Activated effector memory CD4-positive, alpha-beta T cell treated with Interleukin-2 at 50 U/mL for 16 hours (primary cell): ENCODE results near the gene USP5.
"Not testable (repeated sequence)": the region's sequence is repeated elsewhere in the genome, so short reads cannot be mapped to it uniquely, and the experiment has no call there.

Source experiments
- DNase-seq: peaks from one replicate; pipeline ENCODE4 v3.0.0-alpha.2; 2020

The USP5 gene

GRCh38 chr12:6842075-6842474 lies 9.9 kb upstream of the USP5 start:
- DNase-seq: no peak

GRCh38 chr12:6843118-6843902 lies 8.6 kb upstream of the USP5 start:
- DNase-seq: no peak

GRCh38 chr12:6845395-6845794 lies 6.6 kb upstream of the USP5 start:
- no peak for DNase-seq

DNA sequence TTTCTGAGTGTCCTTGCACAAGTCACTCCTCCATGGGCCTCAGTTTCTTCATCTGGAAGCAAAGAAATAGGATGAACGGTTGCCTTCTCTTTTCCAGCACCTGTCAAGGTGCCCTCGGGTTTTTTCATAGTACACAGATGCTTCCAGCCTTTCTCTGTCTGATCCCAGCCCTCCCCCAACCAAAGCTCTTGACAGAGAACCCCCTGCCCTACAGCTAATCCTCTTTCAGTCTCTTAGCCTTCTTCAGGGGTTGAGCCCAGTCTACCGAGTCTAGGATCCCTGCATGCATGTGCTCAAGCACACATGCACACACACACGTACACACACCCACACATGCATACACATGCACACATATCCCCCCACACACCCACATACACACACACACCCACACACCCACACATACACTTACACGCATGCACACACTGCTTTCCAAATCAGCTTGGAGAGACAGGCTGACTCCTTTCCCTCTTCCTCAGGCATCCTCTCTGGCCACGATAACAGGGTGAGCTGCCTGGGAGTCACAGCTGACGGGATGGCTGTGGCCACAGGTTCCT lies 5.6 kb upstream of the USP5 start:
- no peak for DNase-seq

DNA sequence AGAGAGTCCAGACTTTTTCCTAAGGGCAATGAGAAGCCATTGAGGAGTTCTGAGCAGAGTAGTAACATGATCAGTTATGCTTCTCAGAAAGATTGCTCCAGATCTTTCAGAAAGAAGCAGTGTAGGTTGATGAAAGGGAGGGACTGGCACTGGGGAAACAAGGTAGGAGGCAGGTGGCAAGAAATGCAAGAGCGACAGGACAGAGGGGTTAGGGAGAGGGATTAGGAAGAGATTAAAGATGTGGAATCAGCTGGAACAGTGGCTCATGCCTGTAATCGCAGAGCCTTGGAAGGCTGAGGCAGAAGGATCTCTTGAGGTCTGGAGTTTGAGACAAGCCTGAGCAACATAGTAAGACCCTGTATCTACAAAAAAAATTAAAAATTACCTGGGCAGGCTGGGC lies 4.3 kb upstream of the USP5 start:
- no peak for DNase-seq

- no peak for DNase-seq
Measured at GRCh38 chr12:6849427-6849826, 2.5 kb upstream of the USP5 start.

GRCh38 chr12:6849976-6850560 lies 1.9 kb upstream of the USP5 start:
- DNase-seq: no peak

DNA sequence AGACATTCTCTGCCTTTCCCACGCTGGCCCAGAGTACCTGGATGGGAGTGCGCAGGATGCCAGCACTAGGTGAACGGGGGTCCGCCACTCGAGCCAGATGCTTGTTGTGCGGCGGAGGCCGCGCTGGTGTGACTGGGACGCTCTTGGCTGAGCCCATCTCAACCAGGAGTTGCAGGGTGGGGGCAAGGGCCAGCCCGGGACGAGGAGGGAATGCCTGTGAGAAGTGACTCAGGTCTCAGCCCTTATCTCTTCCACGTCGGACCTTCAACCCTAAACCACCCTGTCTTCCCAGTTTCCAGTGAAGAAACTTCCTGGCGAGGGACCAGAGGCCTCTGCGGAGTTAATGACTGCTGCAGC lies 1.2 kb upstream of the USP5 start:
- DNase-seq: no peak

- DNase-seq: peak; percentile 83
Measured at GRCh38 chr12:6851153-6851920, 613 bp upstream of the USP5 start, which contains the start of gene CDCA3. CDCA3 (minus strand) TSS chr12:6851286; CDS start chr12:6850952, 334 bp downstream.

- peak; percentile 53 for DNase-seq
Measured at GRCh38 chr12:6852651-6853354, 853 bp downstream of the USP5 start.

GRCh38 chr12:6853626-6854025 lies 1.7 kb downstream of the USP5 start:
- no peak for DNase-seq

DNA sequence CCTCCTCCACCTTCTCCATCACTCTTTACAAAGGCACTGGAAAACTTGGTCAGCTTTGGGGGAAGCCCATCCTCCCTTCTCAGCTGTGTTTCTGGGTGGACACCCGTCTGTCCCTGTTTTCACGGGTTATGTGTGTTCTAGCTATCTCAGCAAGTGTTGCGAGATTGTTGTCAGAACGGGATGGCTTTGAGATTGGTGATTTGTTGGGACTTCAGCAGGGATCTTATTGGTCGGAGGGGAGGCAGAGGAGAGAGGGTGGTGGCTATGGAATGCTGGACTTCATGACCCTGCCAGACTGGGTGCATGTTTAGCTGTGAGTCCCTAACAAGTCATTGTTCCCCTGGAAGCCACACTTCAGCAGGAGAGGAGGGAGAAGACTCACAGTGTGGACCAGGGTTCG lies 2.1 kb downstream of the USP5 start:
- no peak for DNase-seq

GRCh38 chr12:6855322-6855721 lies 3.4 kb downstream of the USP5 start:
- no peak for DNase-seq

DNA sequence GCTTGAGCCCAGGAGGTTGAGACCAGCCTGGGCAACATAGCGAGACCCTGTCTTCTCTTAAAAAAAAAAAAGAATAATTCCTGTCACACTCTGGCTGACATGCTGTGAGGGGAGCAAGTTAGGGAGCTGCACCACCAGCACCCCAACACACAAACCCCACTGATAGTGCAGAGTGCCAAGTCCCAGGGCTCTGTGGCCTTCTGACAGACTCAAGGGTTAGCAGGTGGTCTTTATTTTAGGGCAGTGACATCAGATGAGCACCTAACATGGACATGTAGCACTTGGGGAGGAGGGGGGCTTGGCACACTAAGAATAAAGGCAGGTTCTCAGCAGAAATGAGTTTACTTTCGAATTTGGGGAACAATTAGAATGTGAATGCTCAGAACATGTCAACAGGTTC lies 6.8 kb downstream of the USP5 start:
- DNase-seq: no peak

- DNase-seq: no peak
Measured at GRCh38 chr12:6860116-6860515, 8.2 kb downstream of the USP5 start.

DNA sequence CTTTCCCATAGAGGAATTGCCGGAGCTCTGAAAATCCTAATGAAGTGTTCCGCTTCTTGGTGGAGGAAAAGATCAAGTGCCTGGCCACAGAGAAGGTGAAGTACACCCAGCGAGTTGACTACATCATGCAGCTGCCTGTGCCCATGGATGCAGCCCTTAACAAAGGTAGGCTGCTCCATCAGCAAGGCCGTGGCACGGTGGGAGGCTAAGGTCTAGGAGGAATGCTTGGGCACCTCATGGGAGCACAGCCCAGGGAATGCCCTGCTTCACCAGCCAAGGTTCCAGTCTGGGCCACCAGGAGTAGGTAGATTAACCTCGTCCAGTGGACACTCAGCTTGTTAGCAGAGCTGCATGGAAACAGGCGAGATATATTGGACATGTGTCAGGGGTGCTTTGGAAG lies 9.0 kb downstream of the USP5 start:
- no peak for DNase-seq

DNA sequence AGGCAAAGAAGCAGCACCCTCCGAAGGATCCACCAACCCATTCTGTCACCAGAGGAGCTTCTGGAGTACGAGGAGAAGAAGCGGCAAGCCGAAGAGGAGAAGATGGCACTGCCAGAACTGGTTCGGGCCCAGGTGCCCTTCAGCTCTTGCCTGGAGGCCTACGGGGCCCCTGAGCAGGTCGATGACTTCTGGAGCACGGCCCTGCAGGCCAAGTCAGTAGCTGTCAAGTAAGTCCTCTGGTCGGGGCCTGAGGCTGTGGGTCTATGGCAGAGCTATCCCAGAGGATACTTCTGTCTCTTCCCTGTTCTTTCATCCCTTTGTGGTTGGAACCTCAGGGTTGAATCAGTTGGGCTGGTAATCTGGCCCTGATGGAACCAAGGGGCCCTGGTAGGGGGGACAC lies 9.4 kb downstream of the USP5 start:
- DNase-seq: no peak

DNA sequence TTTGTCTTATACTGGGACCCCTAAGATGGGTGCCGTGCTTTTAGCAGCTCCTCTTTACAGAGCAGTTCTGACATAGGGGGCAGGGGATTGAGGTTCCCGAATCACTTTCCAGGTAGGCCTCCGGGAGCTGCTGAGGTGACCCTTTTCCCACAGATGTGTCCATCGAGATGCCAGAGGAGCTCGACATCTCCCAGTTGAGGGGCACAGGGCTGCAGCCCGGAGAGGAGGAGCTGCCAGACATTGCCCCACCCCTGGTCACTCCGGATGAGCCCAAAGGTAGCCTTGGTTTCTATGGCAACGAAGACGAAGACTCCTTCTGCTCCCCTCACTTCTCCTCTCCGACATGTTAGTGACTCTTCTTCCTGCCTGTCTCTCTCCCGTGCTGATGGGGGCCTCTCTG lies 11.1 kb downstream of the USP5 start:
- no peak for DNase-seq

- no peak for DNase-seq
Measured at GRCh38 chr12:6863586-6864321, 11.8 kb downstream of the USP5 start.

DNA sequence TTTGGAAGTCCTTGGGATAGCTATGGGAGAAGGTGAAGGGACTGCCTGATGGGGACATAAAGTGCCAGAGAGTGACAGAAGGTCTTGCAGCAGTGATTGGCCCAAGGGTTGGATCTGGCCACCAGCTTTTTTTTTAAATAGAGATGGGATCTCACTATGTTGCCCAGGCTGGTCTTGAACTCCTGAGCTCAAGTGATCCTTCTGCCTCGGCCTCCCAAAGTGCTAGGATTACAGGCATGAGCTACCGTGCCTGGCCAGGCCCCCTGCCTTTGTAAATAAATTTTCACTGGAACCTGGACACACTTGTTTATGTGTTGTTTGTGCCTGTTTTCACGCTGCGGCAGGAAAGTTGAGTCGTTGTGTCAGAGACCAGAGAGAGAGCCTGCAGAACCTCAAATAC lies 13.4 kb downstream of the USP5 start:
- DNase-seq: not testable (repeated sequence)

DNA sequence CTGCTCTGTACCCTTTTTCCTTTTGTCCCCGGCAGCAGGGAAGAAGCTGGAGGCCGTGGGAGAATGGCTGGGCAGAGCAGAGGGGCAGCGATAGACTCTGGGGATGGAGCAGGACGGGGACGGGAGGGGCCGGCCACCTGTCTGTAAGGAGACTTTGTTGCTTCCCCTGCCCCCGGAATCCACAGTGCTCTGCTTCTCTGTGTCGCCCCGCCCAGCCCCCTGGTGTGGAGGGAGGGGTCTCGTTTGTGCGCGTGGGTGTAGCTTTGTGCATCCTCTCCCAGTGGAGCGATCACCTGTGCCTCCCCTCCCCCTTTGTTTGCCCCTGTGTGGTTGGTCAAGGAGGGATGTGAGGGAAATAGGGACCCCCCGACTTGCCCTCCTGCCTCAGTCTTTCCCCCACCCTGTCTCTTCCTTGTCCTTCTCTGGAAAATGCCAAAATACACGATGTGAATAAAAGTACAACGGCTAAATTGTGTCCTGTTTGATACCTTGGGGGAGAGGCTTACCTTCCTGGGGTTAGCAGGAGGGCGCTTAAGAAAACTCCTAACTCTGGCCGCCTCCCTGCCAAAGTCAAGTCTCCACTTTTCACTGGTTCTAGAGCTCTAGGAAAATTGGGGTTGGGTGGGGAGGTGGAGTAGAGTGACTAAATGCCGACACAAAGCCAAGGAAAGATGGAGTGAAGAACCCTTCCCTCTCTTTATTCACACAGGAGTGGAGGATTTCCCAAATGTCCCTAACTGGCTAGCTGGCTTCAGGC lies 14.4 kb downstream of the USP5 start:
- DNase-seq: no peak
